ENCODE results near the gene CLEC2L. TPM values are rescaled to one million over a fixed set of nuclear protein-coding genes. Genes with fewer than 3 reads are reported as not detected.

Gene CLEC2L
- total RNA-seq: not detected in 2 replicates

DNA sequence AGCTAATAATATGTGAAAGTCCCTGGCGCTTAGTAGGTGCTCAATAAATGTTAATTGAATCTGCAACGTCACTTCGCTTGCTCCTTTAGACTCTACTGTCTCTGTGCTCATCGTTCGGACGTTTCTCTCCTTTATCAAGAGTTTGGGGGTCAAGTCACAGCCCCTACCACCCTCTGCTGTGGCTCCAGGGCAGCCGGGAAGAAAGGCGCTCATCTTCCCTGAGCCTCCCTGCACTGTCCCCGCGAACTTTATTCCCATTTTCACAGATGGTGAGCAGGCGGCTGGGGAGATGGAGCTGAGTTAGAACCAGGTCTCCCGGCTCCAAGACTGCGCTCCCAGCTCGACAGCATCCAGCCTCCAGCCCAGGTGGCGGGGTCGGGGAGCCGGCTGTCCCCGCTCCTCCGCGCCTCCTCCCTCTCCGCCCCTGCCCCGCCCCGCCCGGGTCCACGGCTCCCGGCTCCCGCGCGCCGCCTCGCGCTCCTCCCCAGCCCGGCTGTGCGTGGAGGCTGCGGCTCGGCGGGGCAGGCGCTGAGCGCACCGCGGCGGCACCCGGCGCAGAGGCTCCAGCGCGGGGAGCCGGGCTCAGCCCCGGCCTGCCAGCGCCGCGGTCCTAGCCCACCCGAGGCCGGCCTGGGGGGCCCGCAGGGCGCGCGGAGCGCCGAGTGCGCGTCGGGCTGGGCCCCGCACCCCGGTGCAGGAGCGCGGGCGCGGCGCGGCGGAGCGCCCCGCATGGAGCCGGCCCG, at the start of gene CLEC2L:
TSS of gene CLEC2L (plus strand) at position 487 of the 743 bp plus-strand sequence. CDS start at position 730, 243 bp downstream.
- DNase-seq (ENCODE audit: extremely low read depth, low read depth, low spot score): no peak

DNA sequence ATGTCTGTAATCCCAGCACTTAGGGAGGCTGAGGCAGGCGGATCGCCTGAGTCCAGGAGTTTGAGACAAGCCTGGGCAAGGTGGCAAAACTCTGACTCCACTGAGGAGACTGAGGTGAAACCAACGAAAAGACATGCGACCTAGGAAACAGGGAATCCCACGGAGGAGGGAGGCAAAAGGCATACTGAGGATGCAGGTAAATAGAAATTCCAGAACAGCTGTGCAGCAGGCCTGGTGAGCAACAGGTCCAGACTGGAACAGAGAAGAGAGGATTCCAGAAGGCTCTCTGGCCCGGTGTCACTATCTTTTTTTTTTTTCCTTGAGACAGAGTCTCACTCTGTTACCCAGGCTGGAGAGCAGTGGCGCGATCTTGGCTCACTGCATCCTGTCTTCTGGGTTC, 47.3 kb upstream of the CLEC2L start:
- DNase-seq (ENCODE audit: extremely low read depth, low read depth, low spot score): no peak

DNA sequence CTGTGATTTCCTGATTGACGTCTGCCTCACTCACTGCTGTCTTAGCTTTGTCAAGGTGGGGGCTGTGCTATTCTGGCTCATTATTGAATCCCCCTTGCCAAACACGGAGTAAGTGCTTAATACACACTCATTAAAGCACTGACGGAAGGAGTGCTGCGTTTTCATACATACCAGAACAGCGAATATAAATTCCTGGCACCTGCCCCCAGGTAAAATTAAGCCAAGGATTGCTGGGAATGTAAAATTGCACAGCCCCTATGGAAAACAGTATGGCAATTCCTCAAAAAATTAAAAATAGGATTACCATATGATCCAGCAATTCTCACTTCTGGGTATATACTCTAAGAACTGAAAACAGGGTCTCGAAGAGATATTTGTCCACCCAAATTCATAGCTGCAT, 46.6 kb upstream of the CLEC2L start:
- DNase-seq (ENCODE audit: extremely low read depth, low read depth, low spot score): no peak

DNA sequence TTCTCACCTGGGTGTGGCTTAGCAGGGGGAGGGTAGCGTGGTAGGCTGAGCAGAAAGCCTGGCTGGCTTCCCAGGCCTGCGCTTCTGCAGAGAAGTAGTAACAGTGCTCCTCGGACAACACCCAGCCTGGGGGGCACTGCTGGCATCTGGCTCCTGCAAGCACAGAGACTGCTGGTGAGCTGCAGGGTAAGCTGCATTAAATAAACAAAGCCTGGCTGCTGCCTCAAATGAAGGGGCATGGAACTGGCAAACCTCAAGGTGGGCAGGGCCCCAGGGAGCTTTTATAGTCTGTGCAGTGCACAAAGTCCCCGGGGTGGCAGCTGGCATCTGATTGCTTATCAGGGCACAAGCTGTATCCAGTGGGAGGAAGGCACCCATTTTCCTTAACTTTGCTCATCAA, 43.9 kb upstream of the CLEC2L start:
- no peak for DNase-seq (ENCODE audit: extremely low read depth, low read depth, low spot score)

DNA sequence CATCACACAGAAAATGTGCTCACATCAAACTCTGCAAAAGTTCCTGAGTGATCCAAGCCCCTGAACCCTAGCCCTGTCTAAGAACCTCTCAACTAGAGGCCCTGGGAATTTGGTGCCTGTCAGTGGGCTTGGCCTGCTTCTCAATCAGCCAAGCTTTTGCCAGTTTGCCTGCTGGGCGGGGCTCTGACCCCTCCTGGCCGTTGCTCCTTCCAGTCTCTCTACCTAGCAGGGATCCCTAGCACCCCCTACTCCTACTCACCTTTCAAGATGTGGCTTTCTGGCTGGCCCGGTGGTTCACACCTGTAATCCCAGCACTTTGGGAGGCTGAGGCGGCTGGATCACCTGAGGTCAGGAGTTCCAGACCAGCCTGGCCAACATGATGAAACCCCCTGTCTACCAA, 42.1 kb upstream of the CLEC2L start:
- no peak for DNase-seq (ENCODE audit: extremely low read depth, low read depth, low spot score)

DNA sequence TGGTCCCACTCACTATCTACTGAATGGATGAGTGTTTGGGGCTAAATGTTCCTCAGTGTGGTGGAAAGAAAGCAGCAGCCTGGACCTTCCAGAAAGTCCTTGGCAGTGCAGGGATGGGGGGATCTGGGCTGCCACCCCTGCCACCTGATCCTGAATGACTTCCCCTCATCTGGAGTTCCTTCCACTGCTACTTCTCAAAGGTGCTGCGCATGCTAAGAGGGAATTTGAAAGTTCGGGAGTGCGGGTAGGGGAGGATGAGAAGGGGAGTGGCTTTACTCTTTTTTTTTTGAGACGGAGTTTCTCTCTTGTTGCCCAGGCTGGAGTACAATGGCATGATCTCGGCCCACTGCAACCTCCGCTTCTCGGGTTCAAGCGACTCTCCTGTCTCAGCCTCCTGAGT, 41.4 kb upstream of the CLEC2L start:
- DNase-seq (ENCODE audit: extremely low read depth, low read depth, low spot score): no peak

DNA sequence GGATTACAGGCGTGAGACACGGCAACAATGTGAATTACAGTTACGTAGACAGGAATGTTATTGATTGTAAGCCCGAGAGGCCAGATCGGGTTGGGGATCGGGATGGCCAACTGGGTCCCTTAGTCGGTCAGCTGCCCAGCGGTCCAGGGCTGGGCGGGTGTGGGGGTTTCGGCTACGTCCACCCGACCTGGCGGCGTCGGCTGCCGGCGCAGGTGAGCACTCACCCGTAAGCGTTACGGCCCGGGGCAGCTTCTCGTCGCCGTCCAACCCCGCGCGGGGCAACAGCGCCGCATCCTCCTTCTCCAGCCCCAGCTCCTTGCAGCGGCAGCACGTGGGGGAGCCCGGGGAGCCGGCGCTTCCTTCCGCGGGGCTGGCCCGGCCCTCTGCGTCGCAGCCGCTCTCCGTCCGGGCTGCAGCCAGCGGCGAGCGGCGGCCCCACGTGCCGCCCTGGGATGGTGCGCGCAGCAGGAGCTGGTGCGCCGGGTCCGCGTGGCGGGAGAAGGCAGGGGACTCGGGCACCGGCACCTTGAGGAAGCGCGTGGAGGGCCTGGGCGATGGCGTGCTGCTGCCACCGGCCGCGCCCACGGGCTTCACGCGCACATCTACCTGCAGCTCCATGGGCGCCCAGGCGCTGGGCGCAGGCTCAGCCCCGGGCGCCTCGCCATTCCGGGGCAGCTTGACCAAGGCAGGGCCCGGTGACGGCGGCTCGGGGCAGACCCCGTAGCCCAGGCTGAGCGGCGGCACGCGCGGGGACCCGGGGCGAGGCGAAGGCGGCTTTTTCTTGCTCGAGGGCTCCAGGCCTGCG, 40.6 kb upstream of the CLEC2L start:
- no peak for DNase-seq (ENCODE audit: extremely low read depth, low read depth, low spot score)

DNA sequence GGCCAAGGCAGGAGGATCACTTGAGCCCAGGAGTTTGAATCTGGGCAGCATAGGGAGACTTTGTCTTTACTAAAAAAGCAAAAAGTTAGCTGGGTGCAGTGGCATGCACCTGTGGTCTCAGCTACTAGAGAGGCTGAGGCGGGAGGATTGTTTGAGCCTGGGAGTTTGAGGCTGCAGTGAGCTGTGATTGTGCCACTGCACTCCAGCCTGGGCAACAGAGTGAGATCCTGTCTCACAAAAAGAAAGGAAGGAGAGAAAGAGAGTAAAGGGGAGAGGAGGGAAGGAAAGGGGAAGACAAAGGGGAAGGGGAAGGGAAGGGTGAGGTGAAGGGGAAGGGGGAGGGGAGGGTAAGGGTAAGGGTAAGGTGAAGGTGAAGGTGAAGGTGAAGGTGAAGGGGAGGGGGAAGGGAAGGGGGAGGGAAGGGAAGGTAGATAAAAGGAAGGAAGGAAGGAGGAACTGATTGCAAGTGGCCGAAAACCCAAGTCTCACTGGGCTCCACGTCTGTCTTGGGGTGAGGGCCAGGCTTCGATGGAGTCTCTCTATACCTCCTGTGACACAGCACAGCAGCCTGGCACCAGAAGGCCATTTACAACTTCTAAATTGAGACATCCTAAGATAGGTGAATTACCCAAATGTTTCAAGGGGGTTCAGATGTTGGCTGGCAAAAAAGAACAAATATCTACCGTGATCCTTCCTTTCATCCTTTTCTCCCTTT, 36.0 kb upstream of the CLEC2L start:
- no peak for DNase-seq (ENCODE audit: extremely low read depth, low read depth, low spot score)

DNA sequence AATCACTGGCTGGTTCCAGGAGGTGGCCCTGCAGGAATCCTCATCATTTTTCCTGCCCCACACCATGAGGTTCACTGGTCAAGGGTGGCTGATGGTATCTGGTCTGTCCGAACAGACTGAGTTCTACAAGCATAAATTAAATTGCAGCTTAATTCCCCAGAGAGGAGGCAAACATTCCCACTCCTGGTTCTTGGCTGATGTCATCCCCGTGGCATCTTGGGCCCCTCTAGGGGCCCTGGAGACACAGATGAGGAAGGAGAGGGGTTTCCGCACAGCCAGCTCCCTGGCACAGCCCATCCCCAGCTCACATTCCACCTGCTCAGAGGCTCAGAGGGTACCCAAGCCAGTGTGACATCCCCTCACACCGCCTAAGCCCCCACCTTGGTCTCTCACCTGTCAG, 34.7 kb upstream of the CLEC2L start:
- DNase-seq (ENCODE audit: extremely low read depth, low read depth, low spot score): no peak

DNA sequence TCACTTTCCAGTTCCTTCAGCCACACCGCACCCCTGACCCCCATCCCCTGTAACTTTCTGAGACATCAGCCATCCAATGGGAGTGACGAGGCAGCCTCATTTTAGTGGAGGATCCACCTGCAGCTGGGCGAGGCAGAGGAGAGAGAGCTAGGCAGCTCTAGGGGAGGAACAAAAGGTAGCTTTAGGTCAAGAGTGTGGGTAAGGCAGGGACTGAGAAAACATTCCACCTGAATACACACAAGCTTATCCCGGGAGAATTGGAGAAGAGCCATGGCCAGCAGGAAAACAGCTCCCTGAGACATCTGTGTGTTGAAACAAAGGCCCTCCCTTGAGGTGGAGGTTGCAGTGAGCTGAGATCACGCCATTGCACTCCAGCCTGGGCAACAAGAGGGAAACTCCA, 33.4 kb upstream of the CLEC2L start:
- no peak for DNase-seq (ENCODE audit: extremely low read depth, low read depth, low spot score)

DNA sequence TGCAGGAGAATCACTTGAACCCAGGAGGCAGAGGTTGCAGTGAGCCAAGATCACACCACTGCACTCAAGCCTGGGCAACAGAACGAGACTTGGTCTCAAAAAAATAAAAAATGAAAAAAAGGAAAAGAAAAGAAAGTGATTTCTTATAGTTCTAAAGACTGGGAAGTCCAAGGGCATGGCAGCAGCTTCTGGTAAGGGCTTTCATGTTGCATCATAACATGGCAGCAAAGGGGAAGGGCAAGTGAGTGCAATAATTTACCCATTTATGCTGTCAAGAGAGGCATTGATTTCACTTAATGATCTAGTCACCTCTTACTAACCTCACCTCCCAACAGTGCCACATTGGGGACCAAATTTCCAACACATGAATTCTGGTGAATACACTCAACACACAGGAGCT, 31.2 kb upstream of the CLEC2L start:
- DNase-seq (ENCODE audit: extremely low read depth, low read depth, low spot score): no peak

DNA sequence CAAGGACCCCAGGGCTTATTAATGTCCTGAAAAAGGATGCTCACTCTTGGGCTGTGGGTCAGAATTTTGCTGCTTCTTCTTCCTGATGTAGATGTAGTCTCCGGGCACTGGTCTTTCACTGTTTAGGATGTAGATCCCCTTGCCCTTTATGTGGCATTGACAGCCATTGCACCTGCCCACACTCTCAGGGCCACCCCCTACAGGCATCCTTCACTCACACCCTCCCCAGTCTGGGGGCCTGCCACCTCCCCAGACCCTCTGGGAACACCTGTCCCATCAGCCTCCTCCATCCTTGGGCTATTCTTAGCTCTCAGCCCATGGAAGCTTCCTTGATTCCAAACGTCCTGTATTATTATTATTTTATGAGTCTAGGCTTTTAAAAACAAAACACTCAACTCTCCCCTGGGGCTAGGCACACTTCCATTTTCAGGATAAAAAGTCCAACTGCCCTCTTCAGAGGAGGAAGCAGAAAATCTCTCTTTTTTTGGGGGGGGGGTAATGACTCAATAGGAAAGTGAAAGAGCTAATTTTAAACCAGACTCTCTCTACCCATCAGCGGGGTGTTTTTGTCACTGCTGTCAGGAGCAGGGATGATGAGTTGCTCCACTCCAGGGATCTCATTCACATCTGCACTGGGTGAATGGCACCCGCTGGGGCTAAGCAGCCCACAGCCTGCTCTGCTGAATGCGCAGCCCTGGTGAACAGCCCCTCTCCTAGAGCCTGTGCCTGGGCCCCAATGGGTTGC, 28.5 kb upstream of the CLEC2L start:
- DNase-seq (ENCODE audit: extremely low read depth, low read depth, low spot score): no peak

DNA sequence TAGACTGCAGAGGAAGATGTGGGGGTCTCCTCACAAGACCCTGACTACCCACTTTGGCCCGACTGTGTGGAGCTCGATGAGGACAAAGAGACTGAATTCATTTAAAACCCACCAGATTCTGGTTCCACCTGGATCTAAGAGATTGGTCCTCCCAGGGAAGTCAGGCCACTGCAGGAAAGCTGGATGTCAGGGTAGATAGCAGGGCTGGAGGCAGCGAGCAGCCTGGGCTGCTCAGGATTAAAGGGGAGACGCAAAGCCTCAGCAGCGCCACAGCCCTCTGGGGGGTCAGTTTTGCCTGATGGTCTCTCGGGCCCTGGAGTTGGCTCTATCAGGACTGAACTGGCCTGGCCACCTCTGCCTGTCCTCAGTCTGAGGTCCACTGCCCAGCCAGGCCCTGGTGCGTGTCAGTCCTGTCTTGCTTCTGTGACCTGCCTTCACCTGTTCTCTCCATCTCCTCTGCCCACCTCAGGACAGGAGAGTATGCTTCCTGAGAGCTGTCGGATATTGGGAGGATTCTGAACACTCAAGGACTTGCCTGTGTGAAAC, 27.8 kb upstream of the CLEC2L start:
- no peak for DNase-seq (ENCODE audit: extremely low read depth, low read depth, low spot score)

DNA sequence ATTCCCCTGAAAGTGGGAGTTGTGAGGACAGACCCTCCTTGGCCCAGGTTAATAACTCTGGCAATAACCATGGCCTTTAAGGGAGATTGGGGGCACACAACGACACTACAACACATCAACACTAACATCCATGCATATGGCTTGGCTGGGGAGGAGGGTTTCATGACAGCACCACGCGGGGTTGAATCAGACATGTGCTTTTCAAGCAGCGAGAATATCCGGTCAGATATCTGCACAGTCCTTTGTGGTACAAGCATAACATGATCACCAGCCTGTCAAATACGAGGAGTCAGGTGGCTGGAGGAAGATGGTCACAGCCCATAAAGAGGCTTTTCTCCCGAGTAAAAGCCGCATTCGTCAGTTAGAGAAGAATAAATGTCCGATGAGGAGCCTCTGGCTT, 27.0 kb upstream of the CLEC2L start:
- no peak for DNase-seq (ENCODE audit: extremely low read depth, low read depth, low spot score)

DNA sequence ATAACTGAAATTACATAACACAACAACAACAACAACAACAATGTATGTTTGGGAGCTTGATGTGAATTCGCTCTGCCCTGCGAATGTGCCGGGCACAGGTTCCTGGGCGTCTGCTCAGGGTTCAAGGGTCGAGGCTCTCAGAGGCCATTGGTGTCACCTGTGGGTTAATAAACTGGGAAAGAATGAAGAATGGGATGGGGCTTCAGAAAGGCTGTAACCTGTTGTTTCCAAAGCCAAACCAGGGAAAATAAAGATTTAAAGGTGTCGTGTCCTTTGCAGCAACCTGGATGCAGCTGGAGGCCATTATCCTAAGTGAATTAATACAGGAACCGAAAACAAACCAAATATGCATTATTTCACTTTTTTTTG, 22.7 kb upstream of the CLEC2L start:
- DNase-seq (ENCODE audit: extremely low read depth, low read depth, low spot score): no peak

DNA sequence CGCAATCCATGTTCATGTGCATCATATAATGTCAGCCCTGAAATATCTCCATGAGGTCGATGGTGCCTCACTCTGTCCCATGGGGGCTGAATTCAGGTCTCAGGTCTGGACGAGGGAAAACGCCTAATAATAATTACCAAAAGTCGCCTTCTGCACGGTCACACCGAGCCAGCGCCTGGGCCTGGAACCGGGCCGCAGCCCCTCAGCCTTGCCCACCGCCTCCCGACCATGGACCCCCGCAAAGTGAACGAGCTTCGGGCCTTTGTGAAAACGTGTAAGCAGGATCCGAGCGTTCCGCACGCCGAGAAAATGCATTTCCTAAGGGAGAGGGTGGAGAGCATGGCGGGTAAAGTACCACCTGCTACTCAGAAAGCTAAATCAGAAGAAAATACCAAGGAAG, 21.3 kb upstream of the CLEC2L start:
- DNase-seq (ENCODE audit: extremely low read depth, low read depth, low spot score): no peak

DNA sequence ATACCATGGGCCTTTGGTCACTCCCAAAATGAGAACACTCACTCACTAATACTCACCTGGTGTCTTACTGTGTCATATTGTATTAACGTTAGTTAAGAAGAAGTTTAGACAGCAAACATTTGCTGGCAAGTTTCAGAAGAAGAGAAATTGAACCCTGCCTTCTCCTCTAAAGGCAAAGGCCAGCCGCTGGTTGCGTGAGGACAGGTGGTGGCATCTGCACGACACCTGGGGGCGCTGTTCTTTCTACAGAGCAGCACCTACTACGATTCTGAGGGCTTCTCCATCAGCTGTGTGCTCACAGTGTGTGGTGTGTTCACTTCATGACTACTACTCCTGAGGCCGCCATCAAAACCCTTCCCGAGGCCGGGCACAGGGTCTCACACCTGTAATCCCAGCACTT, 17.9 kb upstream of the CLEC2L start:
- DNase-seq (ENCODE audit: extremely low read depth, low read depth, low spot score): no peak

DNA sequence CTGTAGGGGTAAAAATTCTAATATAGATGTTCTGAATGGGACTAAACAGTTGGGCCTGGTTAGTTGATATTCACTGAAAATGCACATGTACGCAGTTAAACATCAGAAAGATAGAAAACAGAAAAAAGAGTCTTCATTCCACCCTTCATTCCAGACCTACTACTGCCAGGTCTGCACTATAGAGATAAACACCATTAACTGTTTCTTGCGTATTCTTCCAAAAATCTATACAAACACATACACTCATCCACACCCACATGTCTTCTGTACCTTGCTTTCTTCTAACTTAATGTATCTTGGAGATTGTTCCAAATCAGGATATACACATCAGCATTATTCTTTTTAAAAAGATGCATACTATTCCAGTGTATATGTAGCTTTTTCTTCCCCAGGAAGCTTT, 13.9 kb upstream of the CLEC2L start:
- no peak for DNase-seq (ENCODE audit: extremely low read depth, low read depth, low spot score)

DNA sequence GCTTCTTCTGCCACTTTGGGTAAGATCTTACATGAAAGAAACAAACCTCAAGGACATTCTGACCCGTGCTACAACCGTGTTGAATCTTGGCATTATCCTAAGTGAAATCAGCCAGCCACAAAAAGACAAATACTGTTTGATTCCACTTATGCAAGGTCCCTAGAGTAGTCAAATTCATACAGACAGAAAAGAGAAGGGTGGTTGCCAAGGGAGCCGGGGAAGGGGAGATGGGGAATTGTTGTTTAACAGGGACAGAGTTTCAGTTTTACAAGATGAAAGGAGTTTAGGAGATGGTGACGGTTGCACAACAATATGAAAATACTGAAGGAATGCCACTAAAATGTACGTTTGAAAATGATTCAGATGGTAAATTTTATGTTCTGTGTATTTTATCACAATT, 12.2 kb upstream of the CLEC2L start:
- DNase-seq (ENCODE audit: extremely low read depth, low read depth, low spot score): no peak

DNA sequence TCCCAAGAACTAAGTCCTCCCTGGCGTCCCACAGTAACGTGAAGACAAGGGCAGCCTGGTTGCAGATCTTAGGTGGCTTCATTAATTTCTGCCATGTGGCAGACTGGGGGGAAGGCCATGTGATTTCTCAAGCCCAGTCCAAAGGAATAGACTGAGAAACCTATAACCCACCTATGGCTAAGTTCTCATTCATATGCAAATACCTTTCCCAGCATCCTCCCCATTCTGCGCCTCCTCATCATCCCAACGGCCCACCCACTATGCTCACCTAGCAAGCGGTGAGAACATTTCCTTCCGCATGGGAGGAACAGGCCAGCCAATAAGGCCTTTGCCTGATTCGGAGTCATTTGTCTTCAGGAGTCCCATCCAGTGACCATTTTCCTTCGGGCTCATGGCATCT, 8.2 kb upstream of the CLEC2L start:
- no peak for DNase-seq (ENCODE audit: extremely low read depth, low read depth, low spot score)

DNA sequence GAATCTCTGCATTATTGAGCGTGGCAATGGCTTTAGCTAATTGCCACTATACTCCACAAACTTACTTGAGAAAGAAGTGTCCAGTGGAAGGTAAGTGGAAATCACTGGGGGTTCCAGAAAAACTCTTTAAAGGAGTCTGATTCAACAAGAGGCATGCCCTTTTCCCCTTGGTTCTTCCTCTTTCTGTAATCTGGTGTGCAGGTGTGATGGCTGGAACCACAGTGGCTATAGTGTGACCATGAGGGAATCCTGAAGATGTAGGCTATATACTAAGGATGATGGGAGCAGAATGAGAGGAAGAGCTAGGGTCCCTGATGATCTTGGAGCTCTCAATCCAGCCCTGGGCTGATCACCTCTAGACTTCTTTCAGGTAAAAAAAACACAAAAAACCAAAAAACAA, 2.0 kb upstream of the CLEC2L start:
- DNase-seq (ENCODE audit: extremely low read depth, low read depth, low spot score): no peak

Measured in glomerular endothelial cell (primary cell).